ENCODE data around the gene SLC44A1. TPM values are rescaled to one million over a fixed set of nuclear protein-coding genes. Genes with fewer than 3 reads are reported as not detected.

The SLC44A1 gene
- total RNA-seq, 4 donors from 2014 or later, result 35.4 to 62.3 (median 48.2) TPM

- no peak for TF ChIP-seq CTCF (IDR thresholded peaks at IDR 0.05)
- DNase-seq (ENCODE audit: low spot score) (no peak), ATAC-seq (ENCODE audit: low FRiP score) (no peak)
These were observed 89.4 kb downstream of the SLC44A1 start for GRCh38 chr9:105333811-105334210.

GRCh38 chr9:105338308-105338707 is 93.9 kb downstream of the SLC44A1 start:
- ATAC-seq (ENCODE audit: low FRiP score) (no peak), DNase-seq (ENCODE audit: low spot score) (no peak)
- no peak for TF ChIP-seq CTCF (IDR thresholded peaks at IDR 0.05)

- no peak for ATAC-seq (ENCODE audit: low FRiP score)
- DNase-seq (ENCODE audit: low spot score), result no peak
- no peak for TF ChIP-seq CTCF (IDR thresholded peaks at IDR 0.05)
These were observed 95.4 kb downstream of the SLC44A1 start for GRCh38 chr9:105339849-105340248.

GRCh38 chr9:105341434-105342146 is 97.1 kb downstream of the SLC44A1 start:
- no peak for TF ChIP-seq CTCF (IDR thresholded peaks at IDR 0.05)
- DNase-seq (ENCODE audit: low spot score), result no peak
- peak; percentile 41 for ATAC-seq (ENCODE audit: low FRiP score)

GRCh38 chr9:105342147-105342505 is 97.7 kb downstream of the SLC44A1 start:
- no peak for DNase-seq (ENCODE audit: low spot score)
- no peak for TF ChIP-seq CTCF (IDR thresholded peaks at IDR 0.05)
- ATAC-seq (ENCODE audit: low FRiP score), result no peak

- ATAC-seq (ENCODE audit: low FRiP score) (no peak), DNase-seq (ENCODE audit: low spot score) (no peak)
- TF ChIP-seq CTCF (IDR thresholded peaks at IDR 0.05), result no peak
These were observed 99.8 kb downstream of the SLC44A1 start for GRCh38 chr9:105344283-105344682.

- no peak for ATAC-seq (ENCODE audit: low FRiP score)
- DNase-seq (ENCODE audit: low spot score), result no peak
- TF ChIP-seq CTCF (IDR thresholded peaks at IDR 0.05), result no peak
These were observed 101.2 kb downstream of the SLC44A1 start for GRCh38 chr9:105345626-105346025.

Data from omental fat pad (tissue), 4 donors.